Retina (tissue), 1 donor: ENCODE measurements around the gene C1QTNF1.

ENCODE experiments used
- DNase-seq: peaks from one replicate; pipeline ENCODE4 v3.0.0-alpha.2; 2016

Gene C1QTNF1

GRCh38 chr17:78993241-78993956 is 30.6 kb upstream of the C1QTNF1 start:
- DNase-seq = peak; percentile 65

DNA sequence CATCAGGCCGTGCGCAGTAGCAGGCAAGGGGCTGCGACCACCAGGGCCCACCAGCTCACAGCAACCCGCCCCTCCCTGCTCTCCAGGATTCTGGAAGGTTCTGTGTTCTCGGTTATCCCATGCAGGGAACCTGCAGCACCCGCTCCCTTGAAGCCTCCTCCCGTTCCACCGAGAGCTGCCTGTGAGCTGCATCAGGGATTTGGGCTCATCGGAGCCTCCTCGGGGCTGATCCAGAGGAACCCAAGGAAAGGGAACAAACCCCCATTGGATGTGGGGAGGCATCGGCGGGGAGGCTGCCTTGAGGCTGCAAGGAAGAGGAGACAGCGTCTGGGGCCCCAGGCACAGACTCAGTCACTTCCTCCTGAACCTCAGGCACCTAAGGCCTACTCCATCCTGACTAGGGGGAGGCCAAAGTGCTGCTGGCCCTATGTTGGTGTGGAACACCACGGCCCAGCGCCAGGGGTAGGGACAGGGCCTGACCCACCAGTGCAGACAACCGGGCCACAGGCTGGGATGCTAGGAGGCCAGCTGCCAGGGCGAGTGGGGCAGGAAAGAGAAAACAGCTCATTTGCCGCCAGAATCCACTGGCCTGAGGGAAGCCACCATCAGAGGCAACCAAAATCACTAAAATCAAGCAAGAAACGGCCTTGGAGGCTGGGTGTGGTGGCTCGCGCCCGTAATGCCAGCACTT is 29.8 kb upstream of the C1QTNF1 start:
- no peak for DNase-seq

DNA sequence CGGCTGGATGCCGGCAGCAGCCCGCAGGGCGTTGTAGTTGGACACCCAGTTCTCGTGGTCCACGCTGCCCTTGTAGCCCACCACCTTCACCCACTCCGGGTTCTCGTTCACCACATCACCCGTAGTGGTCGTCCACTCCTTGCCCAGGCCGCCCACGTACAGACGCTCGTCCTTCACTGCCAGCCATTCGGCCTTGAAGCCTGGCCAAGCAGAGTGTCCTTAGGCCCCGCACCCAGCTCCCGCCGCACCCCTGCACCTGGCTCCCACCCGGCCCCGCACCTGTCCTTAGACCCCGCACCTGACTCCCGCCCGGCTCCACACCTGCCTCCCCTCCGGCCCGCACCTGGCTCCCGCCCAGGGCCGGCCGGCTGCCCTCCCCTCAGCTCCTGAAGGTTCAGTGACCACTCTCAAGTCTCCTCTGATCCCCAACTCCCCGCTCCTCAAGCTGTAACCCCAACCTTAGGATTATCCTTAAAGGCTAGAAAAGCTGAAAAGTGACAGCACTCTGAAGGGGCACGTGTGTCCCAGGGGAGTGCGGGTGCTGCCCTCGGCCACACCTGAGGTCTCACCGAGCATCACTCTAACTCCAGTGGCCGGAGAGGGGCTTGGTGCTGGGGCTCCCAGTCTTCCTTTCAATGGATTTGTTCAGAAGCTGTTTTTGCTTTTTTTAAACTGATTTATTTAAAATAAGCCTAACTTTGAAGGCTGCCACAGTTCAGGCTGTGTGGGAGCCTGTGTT is 28.8 kb upstream of the C1QTNF1 start:
- no peak for DNase-seq

DNA sequence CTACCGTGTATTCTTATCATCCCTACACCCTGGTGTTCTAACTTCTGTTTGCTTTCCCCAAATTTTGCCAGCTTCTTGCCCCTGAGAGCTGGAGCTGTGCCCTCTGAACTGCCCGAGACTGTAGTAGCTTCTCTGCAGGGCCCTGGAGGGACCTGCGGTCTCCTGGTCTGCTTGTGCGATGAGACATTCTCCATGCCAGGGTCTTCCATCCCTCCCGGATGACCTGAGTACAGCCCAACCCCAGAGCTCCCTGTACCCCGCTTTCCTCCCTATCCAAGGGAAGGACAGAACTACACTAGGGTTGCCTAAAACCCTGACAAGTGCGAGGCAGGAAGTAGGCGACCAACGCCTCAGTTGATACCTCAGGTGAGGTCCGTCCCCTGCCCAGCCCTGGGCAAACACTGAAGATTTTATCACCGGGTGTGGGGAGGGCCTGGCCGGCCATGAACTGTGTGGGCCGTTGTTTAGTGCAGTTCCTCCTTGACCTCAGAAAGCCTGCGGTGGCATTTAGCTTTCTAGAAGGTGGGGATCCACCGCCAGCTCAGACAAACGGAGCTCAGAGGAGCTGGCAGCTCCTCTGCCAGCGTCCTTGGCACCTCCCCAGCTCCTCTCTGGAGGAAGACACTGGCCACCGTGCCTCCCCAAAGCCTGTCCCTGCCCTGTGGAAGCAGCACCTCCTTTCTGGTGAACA is 28.1 kb upstream of the C1QTNF1 start:
- DNase-seq = no peak

DNA sequence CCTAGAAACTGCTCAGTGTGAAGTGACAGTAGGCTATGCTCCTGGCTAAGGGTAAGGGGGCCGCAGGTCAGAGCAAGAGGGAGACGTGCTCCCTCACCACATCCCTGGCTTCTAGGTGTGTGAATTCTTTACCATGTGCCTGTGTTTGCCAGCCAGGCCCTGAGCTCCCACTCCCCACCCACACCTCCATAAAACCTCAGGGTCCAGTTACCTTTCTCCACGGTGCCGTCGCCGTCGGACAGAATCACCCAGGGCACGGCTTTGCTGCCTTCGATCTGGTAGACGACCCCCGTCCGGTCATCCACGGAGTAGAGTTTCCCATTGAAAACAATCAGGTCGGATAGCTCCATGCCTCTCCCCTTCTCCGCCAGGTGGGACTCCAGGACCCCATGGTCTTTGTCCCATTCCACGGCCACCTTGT is 27.2 kb upstream of the C1QTNF1 start:
- no peak for DNase-seq

GRCh38 chr17:78997231-78997741 is 26.7 kb upstream of the C1QTNF1 start:
- DNase-seq = no peak

DNA sequence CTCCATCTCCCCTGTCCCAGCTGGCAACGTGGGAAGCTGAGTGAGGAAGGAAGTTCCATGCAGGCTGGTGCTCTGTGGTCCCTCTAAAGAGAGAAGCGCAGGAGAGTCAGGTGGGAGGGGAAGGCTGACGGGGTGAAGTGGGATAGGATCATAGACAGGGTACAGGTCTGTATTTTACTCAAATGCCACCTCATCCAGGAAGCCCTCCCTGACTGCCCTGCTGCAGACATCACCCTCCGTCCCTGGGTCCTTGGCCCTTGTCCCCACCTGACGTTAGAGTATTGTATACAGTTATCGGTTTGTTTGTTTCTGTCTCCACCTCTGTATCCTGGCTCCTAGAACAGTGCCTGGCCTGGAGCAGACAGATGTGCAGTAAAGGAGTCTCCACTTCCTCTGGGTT is 26.1 kb upstream of the C1QTNF1 start:
- no peak for DNase-seq

DNA sequence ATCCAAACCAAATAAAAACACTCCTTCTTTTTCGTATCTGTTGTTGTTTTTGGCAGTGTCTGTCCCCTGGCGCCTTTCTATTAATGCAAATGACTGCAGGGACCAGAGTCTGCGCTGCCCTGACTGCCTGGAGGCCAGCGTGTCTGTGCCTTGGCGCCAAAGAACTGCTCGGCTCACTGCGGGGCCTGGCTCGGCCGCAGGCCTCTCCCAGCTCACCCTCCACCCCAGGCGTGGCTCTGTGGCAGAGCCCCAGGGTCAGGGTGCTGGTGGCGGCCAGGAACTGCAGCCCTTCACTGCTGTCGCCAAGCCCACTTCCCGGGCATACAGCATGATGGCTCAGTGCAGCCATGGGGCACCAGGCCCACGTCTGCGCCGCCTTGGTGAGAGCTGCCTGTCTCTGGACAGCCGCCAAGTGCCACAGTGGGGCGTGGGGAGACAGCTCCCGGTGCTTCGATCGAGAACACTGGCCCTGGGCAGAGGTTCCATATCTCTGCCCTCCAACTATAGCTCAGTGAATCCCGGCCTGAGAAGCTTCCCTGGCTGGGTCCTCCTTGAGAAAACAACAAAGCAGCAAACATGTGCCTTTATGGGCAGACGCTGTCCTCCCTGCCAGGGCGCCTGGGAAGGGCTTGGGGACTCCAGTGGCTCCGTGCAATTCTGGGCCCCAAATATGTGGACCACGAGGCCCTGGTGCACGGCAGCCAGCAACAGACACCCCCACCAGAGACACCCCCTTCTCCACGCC is 25.5 kb upstream of the C1QTNF1 start:
- DNase-seq = no peak

DNA sequence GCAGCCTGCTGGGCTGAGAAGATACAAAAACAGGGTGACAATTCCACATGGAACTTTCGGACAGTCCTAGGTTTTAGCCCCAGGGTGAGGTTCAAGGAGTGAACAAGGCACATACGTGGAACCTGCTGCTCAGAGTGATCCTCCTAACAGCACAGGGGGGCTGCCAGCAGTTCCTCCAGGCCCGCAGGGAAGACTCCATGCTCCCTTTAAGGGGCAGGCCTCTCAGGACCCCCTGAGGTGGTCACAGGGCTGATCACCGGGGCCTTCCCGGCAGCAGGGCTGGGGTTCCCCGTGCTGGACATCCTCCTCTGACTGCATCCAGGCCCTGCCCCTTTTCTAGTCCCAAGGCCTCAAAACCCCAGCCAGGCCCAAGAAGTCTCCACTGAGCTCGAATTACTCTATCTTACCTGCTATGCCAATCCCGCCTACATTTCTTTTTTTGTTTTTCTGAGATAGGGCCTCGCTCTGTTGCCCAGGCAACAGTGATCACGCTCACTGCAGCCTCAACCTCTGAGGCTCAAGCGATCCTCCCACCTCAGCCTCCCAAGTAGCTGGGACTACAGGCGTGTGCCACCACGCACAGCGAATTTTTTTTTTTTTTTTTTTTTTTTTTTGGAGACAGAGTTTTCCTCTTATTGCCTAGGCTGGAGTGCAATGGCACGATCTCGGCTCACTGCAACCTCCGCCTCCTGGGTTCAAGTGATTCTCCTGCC is 24.8 kb upstream of the C1QTNF1 start:
- DNase-seq = no peak

DNA sequence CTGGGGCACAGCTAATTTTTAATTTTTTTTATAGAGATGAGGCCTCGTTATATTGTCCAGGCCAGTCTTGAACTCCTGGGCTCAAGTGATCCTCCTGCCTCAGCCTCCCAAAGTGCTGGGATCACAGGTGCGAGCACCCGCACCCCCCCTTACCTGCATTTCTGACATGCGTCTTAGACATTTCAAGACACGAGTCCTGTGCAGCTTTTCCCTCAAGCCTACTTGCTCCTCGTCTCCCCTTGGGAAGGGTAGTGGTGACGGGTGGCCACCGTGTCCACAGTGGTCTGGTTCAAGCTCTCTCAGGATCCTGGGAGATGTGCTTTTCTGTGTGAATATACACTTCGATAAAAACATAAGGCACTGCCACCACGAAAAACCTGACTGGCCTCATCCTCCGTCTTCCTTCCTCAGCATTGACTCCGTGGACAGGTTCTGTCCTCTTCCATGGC is 24.0 kb upstream of the C1QTNF1 start:
- no peak for DNase-seq

DNA sequence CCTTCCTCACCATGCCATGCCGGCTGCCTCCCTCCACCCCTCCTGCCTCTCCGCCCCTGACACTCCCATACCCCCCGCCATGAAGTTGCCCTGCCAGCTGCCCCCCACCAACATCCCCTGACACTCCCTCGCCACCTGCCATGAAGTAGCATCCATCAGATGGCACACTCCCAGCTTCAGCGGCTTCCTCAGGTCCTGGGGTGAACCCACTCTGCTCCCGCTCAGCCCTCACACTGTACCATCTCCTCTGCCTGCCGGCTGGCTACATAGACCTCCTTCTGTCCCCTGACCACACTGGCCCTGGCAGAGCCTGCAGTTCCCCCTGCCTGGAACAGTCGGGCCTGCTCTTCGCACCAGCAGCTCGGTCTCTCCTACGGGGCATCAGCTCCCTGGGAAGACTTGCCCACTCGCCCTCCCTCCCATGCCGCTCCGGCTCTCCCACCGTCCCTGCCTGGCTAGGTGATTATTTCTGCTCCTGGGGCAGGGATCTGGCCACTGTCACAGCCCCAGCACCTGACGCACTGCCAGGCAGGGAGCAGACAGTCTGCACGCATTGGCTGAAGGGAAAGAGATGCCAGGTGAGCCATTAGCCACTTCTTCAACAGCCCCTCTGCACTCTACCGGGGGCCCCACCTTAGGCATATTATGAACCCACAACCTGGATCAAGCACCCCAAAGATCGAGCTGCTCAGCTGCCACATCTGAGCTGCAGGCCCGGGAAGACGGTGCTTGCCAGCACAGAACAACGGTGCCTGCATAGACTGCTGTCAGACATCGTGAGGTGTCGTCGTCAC is 23.4 kb upstream of the C1QTNF1 start:
- no peak for DNase-seq

DNA sequence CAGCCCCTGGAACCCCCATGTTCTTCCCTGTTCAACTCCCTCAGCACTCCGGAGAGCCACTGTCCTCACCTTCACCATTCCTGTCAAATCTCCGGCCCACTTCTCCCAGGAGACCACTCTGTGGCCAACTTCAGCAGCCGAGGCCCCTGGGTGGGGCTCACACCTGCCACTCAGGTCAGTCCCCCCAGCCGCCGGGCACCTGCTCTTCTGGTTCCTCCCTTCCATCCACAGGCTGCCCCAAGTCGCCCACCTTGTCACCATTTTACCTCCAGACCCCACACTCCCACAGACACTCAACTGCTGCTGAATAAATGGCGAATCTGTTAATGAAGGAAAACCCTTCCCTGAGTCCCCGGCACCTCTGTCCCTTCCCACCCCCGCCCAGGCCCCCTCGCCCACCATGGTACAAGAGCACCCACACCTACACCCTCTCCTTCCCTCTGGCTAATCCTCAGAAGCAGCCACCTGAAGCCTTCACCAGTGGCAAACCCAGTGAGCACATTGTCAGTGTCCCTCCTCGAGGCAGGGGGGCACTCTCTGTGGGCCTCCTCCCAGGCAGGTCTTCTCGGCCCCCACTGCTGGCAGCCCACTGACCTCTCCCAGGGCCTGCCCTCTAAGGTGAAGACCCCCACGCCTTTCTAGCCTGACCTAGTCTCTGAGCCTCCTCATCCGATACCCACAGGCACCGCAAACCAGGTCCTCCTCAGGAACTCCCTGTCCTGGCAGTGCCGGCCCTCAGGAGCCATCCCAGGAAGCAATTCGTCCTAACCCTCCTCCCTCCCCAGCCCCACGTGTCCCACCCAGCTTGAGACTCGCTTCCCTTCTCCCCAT is 22.6 kb upstream of the C1QTNF1 start:
- DNase-seq = no peak

DNA sequence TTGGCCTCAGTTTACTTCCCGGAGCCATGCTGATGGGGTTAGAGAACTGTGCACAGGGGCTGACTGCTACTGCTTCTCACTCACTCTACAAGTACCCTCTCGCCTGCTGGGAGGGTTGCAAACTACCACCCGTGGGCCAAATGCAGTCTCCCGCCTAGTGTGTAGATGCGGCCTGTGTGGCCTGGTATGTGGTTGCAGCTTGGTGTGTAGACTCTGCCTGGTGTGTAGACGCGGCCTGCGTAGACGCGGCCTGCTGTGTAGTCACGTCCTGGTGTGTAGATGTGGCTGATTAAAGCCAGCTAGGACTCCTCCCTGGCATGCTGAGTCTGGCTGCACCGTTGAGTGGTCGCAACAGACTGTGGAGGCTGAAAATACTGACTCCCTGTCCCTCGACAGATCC is 21.7 kb upstream of the C1QTNF1 start:
- DNase-seq = no peak

- DNase-seq = no peak
Measured at GRCh38 chr17:79002796-79003593, 21.0 kb upstream of the C1QTNF1 start.

- DNase-seq = no peak
Measured at GRCh38 chr17:79003661-79004411, 20.1 kb upstream of the C1QTNF1 start.

DNA sequence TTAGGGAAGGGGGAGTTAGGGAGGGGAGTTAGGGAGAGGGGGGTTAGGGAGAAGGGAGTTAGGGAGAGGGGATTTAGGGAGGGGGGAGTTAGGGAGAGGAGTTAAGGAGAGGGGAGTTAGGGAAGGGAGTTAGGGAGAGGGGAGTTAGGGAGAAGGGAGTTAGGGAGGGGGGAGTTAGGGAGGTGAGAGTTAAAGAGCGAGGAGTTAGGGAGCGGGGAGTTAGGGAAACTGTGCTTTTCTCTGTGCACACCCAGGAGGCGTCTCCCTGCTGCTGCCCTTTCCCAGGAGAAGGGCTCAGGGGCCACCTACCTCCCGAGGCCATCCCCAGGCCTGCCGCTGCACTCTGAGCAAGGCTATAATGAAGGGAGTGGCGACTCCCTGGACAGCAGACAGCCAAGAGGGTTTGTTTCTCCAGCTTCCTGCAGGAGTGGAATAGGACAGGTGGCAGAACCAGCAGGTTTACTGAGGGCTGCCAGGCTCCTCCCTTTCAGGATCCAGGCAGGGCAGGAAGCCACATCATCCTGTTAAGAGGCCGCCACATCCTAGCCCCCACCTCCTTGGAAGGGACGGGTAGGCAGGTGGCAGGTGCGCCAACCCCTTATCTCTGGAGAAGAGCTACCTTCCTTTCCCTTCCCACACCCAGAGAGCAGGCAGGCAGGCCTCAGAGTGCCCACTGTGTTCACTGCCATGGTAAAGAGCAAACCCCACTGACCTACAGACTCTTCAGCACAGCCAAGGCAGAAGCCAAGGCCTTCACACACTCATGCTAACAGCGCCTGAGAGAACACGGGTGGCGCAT is 18.7 kb upstream of the C1QTNF1 start:
- no peak for DNase-seq

DNA sequence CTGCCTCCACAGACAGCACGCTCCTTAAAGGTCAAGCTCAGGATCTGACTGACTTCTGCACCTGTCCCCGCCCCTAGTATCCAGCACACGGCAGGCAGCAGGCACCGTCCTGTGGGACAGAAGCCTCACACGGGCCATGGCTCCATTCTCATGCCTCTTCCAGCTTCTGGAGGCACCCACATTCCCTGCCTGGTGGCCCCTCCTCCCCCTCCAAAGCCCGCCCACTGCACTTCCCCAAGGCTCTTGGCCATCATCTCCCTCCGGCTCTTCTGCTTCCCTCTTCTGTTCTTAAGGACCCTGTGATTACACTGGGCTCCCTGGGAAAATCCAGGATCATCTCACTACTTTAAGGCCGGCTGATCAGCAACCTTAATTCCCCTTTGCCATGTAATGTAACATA is 17.9 kb upstream of the C1QTNF1 start:
- DNase-seq = no peak
